ENCODE results near the gene PRKAG2.

PRKAG2 gene

DNA sequence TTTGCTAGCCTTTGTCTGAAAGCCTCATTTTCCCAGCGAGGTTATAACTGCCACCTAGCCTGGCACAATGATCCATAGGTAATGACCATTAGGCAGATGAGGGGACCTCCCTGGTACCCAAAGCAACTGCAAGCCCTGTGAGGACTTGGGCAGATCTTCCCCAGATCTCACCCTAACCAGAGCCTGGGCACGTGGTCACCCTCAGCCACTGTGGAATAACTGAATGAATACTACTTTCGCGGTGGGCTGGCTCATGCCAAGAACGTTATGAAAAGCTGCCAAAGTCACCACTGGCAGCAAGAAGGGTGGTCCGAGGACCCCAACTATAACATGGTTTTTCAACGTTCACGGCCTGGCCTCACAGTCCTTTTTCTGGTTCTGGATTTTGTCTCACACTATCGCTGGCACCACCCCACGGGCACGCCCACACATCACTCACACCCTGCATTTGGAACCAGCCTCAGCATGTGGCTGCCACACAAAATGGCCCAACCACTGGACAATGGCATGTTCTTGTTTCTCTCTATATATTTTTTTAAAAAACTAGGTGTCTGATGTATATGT lies 3.4 kb downstream of the PRKAG2 start:
- TF ChIP-seq, protein P1, sequence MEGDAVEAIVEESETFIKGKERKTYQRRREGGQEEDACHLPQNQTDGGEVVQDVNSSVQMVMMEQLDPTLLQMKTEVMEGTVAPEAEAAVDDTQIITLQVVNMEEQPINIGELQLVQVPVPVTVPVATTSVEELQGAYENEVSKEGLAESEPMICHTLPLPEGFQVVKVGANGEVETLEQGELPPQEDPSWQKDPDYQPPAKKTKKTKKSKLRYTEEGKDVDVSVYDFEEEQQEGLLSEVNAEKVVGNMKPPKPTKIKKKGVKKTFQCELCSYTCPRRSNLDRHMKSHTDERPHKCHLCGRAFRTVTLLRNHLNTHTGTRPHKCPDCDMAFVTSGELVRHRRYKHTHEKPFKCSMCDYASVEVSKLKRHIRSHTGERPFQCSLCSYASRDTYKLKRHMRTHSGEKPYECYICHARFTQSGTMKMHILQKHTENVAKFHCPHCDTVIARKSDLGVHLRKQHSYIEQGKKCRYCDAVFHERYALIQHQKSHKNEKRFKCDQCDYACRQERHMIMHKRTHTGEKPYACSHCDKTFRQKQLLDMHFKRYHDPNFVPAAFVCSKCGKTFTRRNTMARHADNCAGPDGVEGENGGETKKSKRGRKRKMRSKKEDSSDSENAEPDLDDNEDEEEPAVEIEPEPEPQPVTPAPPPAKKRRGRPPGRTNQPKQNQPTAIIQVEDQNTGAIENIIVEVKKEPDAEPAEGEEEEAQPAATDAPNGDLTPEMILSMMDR (IDR thresholded peaks at IDR 0.05), result no peak

DNA sequence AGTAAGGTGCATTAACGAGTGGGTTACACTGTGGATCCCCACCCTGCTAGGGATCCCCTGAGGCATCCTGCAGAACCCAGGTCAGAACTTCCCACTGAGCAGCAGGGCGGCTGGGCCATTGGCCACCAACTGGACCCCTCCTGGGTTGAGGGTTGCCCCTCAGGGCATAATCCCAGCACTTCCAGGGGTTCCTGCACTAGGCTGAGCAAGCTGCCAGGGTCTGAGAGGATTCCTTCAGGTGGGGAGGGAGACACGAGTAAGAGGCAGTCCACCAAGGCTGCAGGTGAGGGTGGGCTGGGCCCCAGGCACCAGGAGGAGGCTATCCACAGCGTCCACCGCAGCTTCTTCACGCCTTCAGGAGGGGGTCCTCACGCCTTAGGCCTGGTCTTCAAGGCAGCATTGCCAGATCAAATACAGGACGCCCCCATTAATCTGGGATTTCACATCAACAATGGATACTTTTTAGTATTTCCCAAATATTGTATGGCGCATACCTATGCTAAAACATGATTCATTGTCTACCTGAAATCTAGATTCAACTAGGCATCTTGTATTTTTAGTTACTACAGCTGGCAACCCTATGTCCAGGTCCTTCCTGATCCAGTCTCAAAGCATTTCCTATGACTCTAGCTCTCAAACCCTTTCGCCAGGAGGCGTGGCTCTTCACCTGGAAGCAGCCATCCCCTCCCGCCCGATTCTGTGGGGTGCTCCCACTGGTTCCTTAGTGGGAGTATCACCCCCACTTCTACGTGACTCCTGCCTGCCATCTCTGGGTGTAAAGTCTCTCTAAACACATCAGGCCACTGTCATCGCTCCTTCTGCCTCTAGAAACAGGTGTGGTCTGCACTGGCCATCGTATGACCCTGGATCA lies 4.1 kb downstream of the PRKAG2 start:
- TF ChIP-seq, protein P1 (IDR thresholded peaks at IDR 0.05), result no peak

DNA sequence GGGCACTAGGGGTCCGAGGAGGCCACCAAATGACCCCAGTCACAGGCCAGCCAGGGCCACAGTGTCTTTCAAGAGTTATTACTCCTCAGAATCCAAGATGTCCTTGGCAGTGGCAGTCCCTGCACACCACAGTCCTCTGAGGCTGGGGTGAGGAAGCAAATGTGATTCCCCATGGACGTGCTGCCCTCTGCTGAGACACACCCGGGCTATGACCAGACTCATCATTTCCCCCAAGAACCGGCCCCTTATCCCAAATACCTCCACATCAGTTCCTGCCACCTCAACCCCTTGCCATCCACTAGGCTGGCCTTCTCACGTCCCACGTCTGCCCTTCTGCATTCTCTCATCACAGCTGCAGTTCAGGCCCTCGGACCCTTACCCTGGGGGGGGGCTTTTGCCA lies 5.0 kb downstream of the PRKAG2 start:
- TF ChIP-seq, protein P1 (IDR thresholded peaks at IDR 0.05), result no peak

DNA sequence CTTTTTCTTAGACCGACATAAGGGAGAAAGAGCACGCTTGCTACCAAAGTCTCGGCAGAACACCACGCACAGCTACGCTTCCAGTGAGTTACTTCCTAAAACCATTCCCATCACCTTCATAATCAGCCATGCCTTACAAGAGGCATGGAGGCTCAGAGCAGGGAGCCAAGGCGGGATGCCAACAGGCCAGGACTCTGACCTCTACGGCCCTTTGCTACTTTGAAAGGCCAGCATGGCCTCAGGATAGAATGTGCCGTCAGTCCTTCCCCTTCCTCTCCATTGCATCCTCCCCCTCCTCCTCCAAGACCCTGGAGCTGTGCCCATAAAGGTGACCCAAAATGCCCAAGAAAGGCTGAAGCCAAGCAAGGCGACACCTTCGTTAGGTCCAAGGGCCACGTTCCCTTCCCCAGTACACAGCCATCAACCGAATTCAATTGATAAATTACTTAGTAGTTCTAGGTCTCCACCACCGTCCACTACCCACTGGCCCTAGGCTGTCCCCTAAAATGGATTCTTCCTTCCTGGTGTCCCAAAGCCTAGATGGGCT lies 5.7 kb downstream of the PRKAG2 start:
- TF ChIP-seq, protein P1 (IDR thresholded peaks at IDR 0.05), result no peak

DNA sequence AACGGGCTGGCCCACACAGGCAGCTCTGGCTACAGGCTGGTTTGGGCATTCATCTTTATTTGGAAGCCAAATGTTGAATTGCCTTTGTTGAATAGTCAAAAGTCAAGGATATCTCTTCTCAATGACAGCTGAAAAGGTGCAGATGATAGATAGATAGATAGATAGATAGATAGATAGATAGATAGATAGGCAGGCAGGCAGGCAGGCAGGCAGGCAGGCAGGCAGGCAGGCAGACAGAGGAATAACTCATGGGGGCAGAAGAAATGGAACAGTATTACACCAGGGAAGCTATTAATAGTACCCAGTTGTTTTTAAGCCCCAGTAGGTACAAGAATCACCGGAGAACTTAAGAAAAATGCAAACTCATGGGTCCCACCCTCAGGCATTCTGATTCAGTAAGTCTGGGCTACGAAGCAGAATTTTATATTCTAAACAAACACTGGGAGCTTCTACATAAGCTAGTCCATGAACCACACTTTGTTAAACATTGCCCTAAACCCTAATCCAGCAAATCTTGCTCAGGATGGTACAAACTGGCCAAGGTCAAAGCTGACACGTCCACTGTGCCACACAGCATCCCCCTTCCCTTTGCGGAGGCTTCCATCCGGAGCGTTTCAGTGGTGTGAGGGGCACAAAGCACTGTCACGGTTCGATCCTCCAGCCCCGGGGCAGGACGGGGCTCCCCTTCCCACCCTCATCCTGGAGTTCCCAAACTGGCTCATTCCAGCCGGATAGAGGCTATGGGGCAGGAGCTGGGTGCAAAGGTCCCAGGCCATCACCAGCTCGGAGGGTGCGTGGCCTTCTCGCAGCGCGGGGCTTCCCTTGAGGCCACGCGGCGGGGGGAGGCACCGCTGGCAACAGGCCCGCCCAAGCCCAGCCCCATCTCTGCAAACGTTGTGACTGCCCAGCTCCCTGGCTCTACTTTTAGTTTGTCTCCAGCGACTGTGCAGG lies 6.7 kb downstream of the PRKAG2 start:
- TF ChIP-seq, protein P1 (IDR thresholded peaks at IDR 0.05), result no peak

DNA sequence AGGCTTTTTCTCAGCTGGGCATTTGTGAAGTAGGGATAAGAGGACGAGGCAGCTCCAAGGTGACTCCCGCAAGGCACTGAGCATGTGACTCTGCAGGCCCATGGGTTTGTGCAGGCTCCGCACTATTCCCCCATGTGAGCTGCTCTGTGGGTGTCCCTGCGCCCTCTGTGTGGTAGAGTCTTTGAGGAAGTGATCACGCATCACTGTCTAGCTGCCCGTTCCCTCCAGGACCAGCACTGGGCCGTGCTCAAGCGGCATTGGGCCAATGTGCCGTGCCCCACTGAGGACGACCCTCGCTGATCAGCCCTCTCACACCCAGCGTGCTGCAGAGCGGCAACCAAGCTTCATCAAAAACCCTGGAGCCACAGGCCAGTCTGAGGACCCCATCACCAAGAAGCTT lies 7.5 kb downstream of the PRKAG2 start:
- TF ChIP-seq, protein P1 (IDR thresholded peaks at IDR 0.05), result no peak

DNA sequence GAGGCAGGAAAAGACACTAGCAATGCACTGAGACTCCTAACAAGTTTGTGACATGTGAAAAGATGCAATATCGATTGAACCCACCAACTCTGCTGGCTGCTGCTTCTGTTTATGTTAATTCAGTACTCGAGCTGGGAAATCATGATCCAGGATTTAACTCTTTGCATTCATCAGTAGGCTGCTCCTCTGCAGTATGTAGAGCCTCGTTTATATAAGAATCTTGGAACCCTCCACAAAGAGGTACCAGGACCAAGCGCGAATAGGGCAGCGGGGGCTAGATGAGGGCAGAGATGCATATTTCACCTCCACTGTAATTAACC lies 7.8 kb downstream of the PRKAG2 start:
- TF ChIP-seq, protein P1 (IDR thresholded peaks at IDR 0.05), result no peak

All from LNCAP (cell line).